NB4 (cell line): ENCODE data around the gene CTNNA3.

Experiments
- MYC ChIP-seq: IDR thresholded peaks from 2 replicates; pipeline ENCODE4 v1.6.1; 2011; ENCODE audit warnings: low read depth, low read length
- POLR2A ChIP-seq: IDR thresholded peaks from 2 replicates; pipeline ENCODE4 v1.6.1; 2011; ENCODE audit warnings: mild to moderate bottlenecking; ENCODE audit not compliant: insufficient read length; ENCODE audit errors: extremely low read depth
- TF ChIP-seq, protein P1 (sequence below): IDR thresholded peaks from one replicate; pipeline ENCODE4 v1.5.1; 2012; ENCODE audit warnings: low read depth, low read length
- TF ChIP-seq, protein P2 (sequence below): IDR thresholded peaks from 2 replicates; pipeline ENCODE4 v1.6.1; 2011; ENCODE audit warnings: low read depth, low read length

DNA sequence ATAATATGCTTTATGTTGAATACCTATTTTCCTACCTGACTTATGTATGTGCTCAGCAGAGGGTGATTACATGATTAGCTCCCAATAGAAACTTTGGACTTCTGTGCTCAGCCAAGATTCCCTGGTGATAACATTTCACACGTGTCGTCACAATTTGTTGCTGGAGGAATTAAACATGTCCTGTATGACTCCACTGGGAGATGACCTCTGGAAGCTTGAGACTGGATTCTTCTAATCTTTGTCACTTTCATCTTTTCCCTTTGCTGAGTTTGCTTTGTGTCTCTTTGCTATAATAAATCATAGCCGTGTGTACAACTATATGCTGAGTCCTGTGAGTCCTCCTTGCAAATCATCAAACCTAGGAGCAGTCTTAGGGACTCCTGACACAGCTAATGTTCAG lies 891.0 kb downstream of the CTNNA3 start:
- TF ChIP-seq POLR2A (no peak), MYC (no peak)
- TF ChIP-seq, protein P1, sequence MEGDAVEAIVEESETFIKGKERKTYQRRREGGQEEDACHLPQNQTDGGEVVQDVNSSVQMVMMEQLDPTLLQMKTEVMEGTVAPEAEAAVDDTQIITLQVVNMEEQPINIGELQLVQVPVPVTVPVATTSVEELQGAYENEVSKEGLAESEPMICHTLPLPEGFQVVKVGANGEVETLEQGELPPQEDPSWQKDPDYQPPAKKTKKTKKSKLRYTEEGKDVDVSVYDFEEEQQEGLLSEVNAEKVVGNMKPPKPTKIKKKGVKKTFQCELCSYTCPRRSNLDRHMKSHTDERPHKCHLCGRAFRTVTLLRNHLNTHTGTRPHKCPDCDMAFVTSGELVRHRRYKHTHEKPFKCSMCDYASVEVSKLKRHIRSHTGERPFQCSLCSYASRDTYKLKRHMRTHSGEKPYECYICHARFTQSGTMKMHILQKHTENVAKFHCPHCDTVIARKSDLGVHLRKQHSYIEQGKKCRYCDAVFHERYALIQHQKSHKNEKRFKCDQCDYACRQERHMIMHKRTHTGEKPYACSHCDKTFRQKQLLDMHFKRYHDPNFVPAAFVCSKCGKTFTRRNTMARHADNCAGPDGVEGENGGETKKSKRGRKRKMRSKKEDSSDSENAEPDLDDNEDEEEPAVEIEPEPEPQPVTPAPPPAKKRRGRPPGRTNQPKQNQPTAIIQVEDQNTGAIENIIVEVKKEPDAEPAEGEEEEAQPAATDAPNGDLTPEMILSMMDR = no peak
- TF ChIP-seq, protein P2, sequence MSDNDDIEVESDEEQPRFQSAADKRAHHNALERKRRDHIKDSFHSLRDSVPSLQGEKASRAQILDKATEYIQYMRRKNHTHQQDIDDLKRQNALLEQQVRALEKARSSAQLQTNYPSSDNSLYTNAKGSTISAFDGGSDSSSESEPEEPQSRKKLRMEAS = no peak
